ENCODE measurements around the gene ZNF358.

DNA sequence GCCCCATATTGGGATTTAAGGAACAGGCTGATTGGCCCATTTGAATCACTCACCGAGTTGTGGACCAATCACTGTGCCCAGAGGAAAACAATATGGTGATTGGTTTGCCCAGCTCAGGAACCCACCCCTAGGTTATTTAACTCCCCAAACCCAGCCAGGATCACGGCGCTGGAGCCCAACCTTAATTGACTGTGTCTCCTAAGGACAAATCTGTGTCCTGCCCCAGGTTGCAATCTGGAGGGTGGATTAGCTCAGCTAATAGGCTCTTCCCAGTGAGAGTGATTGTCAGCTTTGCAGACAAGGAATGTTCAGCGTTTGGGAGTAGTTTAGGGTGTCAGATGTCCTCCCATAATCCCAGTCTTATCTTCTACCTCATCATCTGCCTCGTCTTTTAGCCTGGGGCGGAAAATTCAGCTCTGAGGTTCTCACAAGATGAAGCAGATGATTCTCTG, 3.5 kb upstream of the ZNF358 start:
- TF ChIP-seq POLR2A (IDR thresholded peaks at IDR 0.05; ENCODE audit: low read depth, low read length) (no peak), MYC (IDR thresholded peaks at IDR 0.05; ENCODE audit: low read depth, low read length) (no peak), POLR2AphosphoS5 (IDR thresholded peaks at IDR 0.05; ENCODE audit: insufficient read depth, low read depth, low read length) (no peak), EZH2 (IDR thresholded peaks at IDR 0.05; ENCODE audit: borderline replicate concordance, low read depth, low read length, severe bottlenecking) (no peak)
- TF ChIP-seq, protein P1, sequence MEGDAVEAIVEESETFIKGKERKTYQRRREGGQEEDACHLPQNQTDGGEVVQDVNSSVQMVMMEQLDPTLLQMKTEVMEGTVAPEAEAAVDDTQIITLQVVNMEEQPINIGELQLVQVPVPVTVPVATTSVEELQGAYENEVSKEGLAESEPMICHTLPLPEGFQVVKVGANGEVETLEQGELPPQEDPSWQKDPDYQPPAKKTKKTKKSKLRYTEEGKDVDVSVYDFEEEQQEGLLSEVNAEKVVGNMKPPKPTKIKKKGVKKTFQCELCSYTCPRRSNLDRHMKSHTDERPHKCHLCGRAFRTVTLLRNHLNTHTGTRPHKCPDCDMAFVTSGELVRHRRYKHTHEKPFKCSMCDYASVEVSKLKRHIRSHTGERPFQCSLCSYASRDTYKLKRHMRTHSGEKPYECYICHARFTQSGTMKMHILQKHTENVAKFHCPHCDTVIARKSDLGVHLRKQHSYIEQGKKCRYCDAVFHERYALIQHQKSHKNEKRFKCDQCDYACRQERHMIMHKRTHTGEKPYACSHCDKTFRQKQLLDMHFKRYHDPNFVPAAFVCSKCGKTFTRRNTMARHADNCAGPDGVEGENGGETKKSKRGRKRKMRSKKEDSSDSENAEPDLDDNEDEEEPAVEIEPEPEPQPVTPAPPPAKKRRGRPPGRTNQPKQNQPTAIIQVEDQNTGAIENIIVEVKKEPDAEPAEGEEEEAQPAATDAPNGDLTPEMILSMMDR (IDR thresholded peaks at IDR 0.05; ENCODE audit: extremely low read depth in 1 of 2, insufficient read depth in 1 of 2, low read depth in 1 of 2, low read length in 2 of 2): no peak
